ENCODE data around the gene CSNK1D.

The CSNK1D gene

GRCh38 chr17:82228842-82229697 is 44.4 kb downstream of the CSNK1D start, which contains the start of gene SLC16A3:
TSS of gene SLC16A3 (plus strand) at chr17:82229042. CDS start at chr17:82236009, 6,967 bp downstream.
- DNase-seq (ENCODE audit: low read depth, low spot score) = no peak

GRCh38 chr17:82228278-82228841 is 45.1 kb downstream of the CSNK1D start:
- DNase-seq (ENCODE audit: low read depth, low spot score) = no peak

- no peak for DNase-seq (ENCODE audit: low read depth, low spot score)
Measured at GRCh38 chr17:82227629-82228277, 45.7 kb downstream of the CSNK1D start.

GRCh38 chr17:82226809-82227628 is 46.5 kb downstream of the CSNK1D start:
- no peak for DNase-seq (ENCODE audit: low read depth, low spot score)

- DNase-seq (ENCODE audit: low read depth, low spot score) = no peak
Measured at GRCh38 chr17:82226146-82226808, 47.2 kb downstream of the CSNK1D start.

GRCh38 chr17:82225368-82226029 is 48.0 kb downstream of the CSNK1D start:
- no peak for DNase-seq (ENCODE audit: low read depth, low spot score)

- DNase-seq (ENCODE audit: low read depth, low spot score) = no peak
Measured at GRCh38 chr17:82224666-82225065, 48.8 kb downstream of the CSNK1D start.

GRCh38 chr17:82223517-82223916 is 50.0 kb downstream of the CSNK1D start:
- no peak for DNase-seq (ENCODE audit: low read depth, low spot score)

- no peak for DNase-seq (ENCODE audit: low read depth, low spot score)
Measured at GRCh38 chr17:82222816-82223215, 50.7 kb downstream of the CSNK1D start.

GRCh38 chr17:82221341-82221902 is 52.1 kb downstream of the CSNK1D start:
- DNase-seq (ENCODE audit: low read depth, low spot score) = no peak

- no peak for DNase-seq (ENCODE audit: low read depth, low spot score)
Measured at GRCh38 chr17:82219753-82220709, 53.5 kb downstream of the CSNK1D start.

GRCh38 chr17:82219083-82219482 is 54.4 kb downstream of the CSNK1D start:
- no peak for DNase-seq (ENCODE audit: low read depth, low spot score)

- no peak for DNase-seq (ENCODE audit: low read depth, low spot score)
Measured at GRCh38 chr17:82218349-82219075, 55.0 kb downstream of the CSNK1D start.

- DNase-seq (ENCODE audit: low read depth, low spot score) = no peak
Measured at GRCh38 chr17:82217530-82218204, 55.8 kb downstream of the CSNK1D start.

- no peak for DNase-seq (ENCODE audit: low read depth, low spot score)
Measured at GRCh38 chr17:82217120-82217529, 56.4 kb downstream of the CSNK1D start.

GRCh38 chr17:82216301-82217119 is 57.0 kb downstream of the CSNK1D start:
- DNase-seq (ENCODE audit: low read depth, low spot score) = no peak

GRCh38 chr17:82215972-82216300 is 57.6 kb downstream of the CSNK1D start:
- DNase-seq (ENCODE audit: low read depth, low spot score) = no peak

Data from smooth muscle cell of the brain vasculature (primary cell).